Stimulated activated CD4-positive, alpha-beta T cell treated with anti-CD3 and anti-CD28 coated beads, Interleukin-12 subunit alpha, Interleukin-12 subunit beta, amount 100 ng/mL, for 48 hours (primary cell): ENCODE results near the gene RAD50.
"Not testable (repeated sequence)": the region's sequence is repeated elsewhere in the genome, so short reads cannot be mapped to it uniquely, and the experiment has no call there.

Experiments used
- DNase-seq, 3 donors: peaks; one replicate each; pipeline ENCODE4 v3.0.0-alpha.2; 2020; ENCODE audit warnings: low read depth in 2 of 3, low spot score in 1 of 3

Gene RAD50

GRCh38 chr5:132629230-132629944, 72.6 kb downstream of the RAD50 start:
- DNase-seq: no peak

GRCh38 chr5:132633587-132633986, 76.8 kb downstream of the RAD50 start:
- not testable (repeated sequence) for DNase-seq

GRCh38 chr5:132635873-132636272, 79.1 kb downstream of the RAD50 start:
- DNase-seq: no peak

DNA sequence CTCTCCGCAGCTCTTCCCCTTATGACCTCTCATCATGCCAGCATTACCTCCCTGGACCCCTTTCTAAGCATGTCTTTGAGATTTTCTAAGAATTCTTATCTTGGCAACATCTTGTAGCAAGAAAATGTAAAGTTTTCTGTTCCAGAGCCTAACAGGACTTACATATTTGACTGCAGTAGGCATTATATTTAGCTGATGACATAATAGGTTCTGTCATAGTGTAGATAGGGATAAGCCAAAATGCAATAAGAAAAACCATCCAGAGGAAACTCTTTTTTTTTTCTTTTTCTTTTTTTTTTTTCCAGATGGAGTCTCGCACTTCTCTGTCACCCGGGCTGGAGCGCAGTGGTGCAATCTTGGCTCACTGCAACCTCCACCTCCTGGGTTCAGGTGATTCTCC, 80.5 kb downstream of the RAD50 start:
- DNase-seq: no peak

DNA sequence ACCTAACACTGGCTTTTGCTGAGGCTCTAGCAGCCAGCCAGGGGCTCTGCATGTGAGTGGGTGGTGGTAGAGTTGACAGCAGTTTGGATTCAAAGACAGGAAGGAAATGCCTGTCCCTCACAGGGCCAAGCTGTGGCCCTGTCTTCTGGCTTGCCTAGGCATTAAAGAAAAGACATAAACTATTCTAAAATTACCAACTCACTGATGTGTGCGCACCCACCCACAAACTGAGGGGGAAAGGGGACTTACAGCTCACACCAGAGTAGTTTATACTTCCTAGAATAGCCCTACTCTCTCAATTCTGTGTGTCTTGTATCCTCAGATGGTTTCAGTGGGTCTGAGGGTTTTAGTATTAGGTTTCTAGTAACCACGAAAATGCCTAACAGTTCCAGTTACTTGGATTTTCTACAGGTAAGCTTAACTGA, 82.9 kb downstream of the RAD50 start:
- DNase-seq: no peak

GRCh38 chr5:132640613-132641012, 83.8 kb downstream of the RAD50 start:
- no peak for DNase-seq

DNA sequence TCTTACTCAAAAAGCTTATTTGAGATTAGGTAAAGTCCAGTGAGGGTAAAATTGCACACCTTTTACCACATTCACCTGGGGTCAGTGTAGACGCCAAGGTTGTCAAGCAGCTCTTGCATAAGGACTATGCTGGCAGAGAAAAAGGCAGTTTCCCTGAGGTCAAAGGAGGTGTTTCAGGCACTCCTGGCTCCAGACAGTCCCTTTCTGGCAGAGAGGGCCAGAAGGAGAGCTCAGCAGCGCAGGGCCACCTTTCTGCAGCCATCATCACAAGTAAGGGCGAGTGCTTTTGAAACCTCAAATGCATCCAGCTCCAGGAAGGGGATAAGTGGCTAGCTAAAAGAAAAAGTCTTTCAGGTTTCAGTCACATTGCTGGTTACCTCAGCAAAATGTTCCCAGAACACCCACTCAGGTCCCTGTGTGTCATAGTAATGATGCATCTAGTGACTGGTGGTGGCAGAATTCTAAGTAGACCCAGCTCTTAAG, 84.5 kb downstream of the RAD50 start:
- DNase-seq: peak in 2 of 3 donors; percentile 36 to 52

DNA sequence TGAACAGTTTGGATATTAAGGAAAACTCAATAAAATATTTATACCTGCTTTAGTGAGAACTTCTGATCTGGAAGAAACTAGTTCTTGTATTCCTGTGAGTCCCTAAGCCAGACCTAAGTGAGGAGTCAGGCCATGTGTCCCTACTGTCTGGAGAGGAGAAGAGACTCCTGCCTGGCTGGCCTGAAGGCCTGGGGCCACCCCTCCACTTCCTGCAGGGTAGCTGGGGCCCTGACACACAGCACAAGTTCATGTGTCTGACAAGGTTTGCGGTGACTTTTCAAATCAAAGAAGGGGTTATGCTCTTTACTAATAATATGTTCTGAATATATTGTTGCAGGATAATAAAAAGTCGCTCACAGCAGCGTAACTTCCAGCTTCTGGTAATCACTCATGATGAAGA, 85.1 kb downstream of the RAD50 start:
- DNase-seq: no peak

DNA sequence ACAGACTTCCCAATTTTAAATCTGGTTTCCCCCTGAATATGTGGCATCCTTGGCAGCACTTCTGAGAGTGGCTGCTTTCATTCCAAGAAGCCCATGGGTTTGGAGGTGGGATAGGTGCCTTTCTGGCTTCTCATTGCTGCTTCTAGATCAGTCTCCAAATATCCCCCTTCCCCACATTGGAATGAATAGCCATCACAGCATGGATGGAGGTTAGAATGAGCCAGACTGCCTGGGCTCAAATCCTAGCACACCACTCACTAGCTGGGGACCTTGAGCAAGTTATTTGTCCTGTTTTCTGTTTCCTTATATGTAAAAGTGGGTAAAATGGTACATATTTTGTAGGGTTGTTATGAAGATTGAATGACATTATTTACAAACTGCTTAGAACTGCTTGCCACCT, 87.4 kb downstream of the RAD50 start:
- DNase-seq: no peak

GRCh38 chr5:132646583-132647266, 89.9 kb downstream of the RAD50 start:
- DNase-seq: no peak

- no peak for DNase-seq
These were observed 90.7 kb downstream of the RAD50 start for GRCh38 chr5:132647473-132647872.

GRCh38 chr5:132648355-132648754, 91.6 kb downstream of the RAD50 start:
- no peak for DNase-seq

DNA sequence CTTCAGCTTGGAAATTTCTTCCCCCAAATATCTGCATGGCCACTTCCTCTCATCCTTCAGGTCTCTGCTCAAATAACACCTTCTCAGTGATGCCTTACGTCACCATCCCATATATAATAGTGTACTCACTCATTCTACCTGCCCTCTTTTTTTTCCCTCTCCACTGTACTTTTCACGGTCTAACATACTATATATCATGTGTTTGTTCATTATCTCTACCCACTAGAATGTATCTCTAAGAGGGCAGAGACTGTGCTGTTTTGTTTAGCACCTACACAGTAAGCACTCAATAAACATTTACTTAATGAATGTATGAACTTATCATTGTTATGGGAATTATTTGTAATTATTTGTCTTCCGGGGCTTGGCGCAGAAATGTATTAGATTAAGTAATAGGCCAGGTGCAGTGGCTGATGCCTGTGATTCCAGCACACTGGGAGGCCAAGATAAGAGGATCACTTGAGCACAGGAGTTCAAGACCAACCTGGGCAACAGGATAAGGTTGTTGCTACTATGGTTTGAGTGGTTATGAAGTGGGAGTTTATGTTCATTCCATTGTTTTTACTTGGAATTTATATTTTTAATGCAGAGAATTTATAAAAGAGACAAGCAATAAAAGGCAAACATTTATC, 95.2 kb downstream of the RAD50 start:
- DNase-seq: no peak

DNA sequence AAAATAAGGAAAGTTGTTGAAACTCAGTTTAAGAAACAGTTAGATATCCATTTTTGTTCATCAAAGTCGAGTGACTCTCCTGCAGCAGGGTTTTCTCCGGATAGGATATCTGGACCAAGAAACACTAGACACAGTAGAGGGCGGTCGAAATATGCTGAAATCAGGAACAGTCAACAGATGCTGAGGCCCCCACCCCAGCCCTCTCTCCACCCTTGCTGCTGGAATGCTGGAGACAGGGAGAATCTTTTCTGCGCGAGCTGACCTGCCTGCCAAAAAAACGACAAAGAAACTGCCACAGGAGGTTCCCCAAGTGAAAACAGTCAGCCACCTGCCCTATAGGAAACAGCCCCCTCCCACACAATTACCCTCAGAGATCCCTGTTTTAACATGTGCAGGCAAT, 96.9 kb downstream of the RAD50 start:
- DNase-seq: no peak

DNA sequence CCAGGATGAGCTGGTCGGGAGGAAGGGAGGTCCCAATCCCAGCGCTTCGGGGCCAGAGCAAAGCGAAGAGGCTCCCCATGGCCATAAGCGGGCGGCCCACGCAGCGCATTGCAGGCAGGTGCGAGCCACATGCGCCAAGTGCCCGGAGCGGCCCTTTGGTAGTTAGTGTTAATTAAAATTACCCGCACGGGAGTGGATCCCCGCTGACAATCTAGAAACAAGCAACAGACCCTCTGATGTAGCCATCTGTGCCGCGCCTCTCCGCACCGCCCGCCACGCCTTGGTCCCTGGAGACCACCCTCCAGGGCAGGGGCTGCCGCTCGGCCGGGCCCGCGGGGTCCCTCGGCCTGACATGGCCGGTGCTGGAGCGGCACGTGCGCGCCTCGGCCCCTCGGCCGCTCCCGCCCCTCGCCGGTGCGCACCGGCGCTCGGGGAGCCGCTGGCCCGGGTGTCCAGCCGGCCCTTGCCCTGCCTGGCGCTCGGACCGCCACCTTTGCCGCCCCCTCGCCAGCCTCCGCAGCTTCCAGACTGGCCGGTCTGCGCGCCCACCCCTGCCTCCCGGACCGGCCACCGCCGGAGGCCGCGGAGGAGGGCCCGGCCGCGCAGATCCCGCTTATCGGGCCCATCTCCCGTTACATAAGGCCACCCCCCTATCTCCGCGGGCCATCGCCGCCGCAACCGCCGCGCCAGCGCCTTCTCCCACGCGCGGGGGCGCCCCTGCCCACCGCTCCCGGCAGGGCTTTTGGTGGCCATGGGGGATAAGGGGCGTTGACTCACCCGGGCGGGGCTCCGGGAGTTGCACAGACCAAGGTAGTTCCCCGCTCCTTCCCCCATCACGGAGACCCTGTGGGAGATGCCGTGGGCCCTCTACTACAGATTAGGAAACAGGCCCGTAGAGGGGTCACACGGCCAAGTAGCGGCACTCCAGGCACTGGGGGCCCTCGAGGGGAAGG, 99.3 kb downstream of the RAD50 start:
- no peak for DNase-seq

- no peak for DNase-seq
These were observed 100.1 kb downstream of the RAD50 start for GRCh38 chr5:132656774-132657355.

DNA sequence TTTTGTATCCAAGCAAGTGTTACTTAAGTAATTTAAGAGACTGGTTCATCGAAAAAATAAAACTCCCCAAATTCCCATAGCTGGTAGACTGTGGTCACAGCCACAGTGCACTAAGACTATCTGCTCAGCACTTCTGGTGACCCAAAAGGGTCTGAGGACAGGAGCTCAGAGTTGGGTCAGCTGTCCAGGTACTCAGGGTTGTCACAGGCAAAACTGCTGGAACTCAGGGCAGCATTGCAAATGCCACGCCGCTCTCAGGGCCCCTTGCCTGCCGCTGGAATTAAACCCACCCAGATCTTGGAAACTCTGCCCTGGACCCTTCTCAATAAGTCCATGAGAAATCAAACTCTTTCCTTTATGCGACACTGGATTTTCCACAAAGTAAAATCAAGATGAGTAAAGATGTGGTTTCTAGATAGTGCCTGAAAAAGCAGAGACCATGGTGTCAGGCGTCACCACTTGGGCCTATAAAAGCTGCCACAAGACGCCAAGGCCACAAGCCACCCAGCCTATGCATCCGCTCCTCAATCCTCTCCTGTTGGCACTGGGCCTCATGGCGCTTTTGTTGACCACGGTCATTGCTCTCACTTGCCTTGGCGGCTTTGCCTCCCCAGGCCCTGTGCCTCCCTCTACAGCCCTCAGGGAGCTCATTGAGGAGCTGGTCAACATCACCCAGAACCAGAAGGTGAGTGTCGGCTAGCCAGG, 101.1 kb downstream of the RAD50 start, which contains the start of gene IL13:
Gene IL13 (plus strand): TSS at position 498 of the 705 bp plus-strand sequence. CDS start 14 bp downstream, at position 512.
- no peak for DNase-seq

DNA sequence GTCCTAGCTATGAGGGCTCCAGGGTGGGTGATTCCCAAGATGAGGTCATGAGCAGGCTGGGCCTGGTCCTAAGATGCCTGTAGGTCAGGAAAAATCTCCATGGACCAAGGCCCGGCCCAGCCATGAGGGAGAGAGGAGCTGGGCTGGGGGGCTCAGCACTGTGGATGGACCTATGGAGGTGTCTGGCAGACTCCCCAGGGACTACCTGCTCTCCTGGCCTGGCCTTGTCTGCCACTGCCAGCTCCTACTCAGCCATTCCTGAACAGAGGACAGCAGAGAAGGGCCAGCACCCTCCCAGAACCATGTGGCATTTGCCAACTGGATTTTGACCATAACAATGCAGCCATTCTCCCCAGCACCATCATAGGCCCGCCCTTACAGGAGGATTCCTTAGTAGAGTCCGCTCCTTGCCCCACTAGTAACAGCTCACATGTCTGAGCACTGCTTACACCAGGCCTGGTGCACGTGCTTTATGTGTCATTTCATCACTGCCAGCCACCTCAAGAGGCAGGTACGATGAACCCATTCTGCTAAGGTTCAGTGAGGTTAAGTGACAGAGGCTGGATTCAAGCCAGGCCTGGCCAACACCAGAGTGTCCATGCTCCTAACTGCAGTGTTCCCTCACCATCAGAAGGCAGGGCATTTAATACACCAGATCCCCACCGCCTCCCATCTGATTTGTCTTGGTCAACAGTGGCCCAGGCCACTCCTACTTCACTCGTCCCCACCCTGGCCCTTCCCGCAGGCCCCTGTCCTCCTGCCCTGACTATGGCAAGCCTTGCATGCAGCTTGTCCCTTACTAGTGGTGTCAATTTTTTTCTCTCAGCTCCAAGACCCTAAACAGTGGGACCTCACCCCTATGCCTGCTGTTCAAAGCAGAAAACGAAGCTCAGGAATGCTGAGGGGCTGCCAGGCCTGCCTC, 101.9 kb downstream of the RAD50 start:
- no peak for DNase-seq
